ENCODE measurements around the gene SLC8A2.

SLC8A2 gene

GRCh38 chr19:47476438-47476972 is 4.8 kb upstream of the SLC8A2 start:
- Histone ChIP-seq H3K9me3 (ENCODE audit: control insufficient read depth, low read length) (no peaks in the 10 kb centered on the region), H3K27ac (ENCODE audit: insufficient read depth, low read depth, low read length, poor library complexity, severe bottlenecking) (no peak overlapping the region), H3K36me3 (ENCODE audit: control insufficient read depth, insufficient read depth, low read length) (no peaks in the 10 kb centered on the region), H3K27me3 (ENCODE audit: control insufficient read depth, insufficient read depth, low read length, poor library complexity, severe bottlenecking) (peaks cover 2% of the 10 kb centered on the region), H3K4me1 (ENCODE audit: control insufficient read depth, insufficient read depth, low read length) (no peaks in the 10 kb centered on the region), H3K4me3 (ENCODE audit: insufficient read depth, low read depth, low read length) (no peak overlapping the region)
- WGBS, 2 experiments: 86 to 87% methylated on average over 17 of the region's 17 CpGs

- WGBS, 2 experiments: 86 to 88% methylated on average over 9 of the region's 9 CpGs
- Histone ChIP-seq H3K4me1 (ENCODE audit: control insufficient read depth, insufficient read depth, low read length) (peaks cover 10% of the 10 kb centered on the region), H3K4me3 (ENCODE audit: insufficient read depth, low read depth, low read length) (no peak overlapping the region), H3K27ac (ENCODE audit: insufficient read depth, low read depth, low read length, poor library complexity, severe bottlenecking) (no peak overlapping the region), H3K36me3 (ENCODE audit: control insufficient read depth, insufficient read depth, low read length) (no peaks in the 10 kb centered on the region), H3K9me3 (ENCODE audit: control insufficient read depth, low read length) (no peaks in the 10 kb centered on the region), H3K27me3 (ENCODE audit: control insufficient read depth, insufficient read depth, low read length, poor library complexity, severe bottlenecking) (peaks cover 12% of the 10 kb centered on the region)
These were observed 3.8 kb upstream of the SLC8A2 start for GRCh38 chr19:47475465-47475864.

GRCh38 chr19:47473336-47473735 is 1.6 kb upstream of the SLC8A2 start:
- H3K27me3 ChIP-seq (ENCODE audit: control insufficient read depth, insufficient read depth, low read length, poor library complexity, severe bottlenecking): peaks cover 20% of the 10 kb centered on the region
- H3K4me3 ChIP-seq (ENCODE audit: insufficient read depth, low read depth, low read length): no peak overlapping the region
- no peak overlapping the region for H3K27ac ChIP-seq (ENCODE audit: insufficient read depth, low read depth, low read length, poor library complexity, severe bottlenecking)
- no peaks in the 10 kb centered on the region for H3K9me3 ChIP-seq (ENCODE audit: control insufficient read depth, low read length)
- peaks cover 32% of the 10 kb centered on the region for H3K4me1 ChIP-seq (ENCODE audit: control insufficient read depth, insufficient read depth, low read length)
- 81 to 83% methylated on average over 8 to 10 of the region's 10 CpGs for WGBS, 2 experiments
- H3K36me3 ChIP-seq (ENCODE audit: control insufficient read depth, insufficient read depth, low read length): no peaks in the 10 kb centered on the region

GRCh38 chr19:47471381-47471732 is 336 bp downstream of the SLC8A2 start:
- peaks cover 20% of the 10 kb centered on the region for H3K27me3 ChIP-seq (ENCODE audit: control insufficient read depth, insufficient read depth, low read length, poor library complexity, severe bottlenecking)
- H3K36me3 ChIP-seq (ENCODE audit: control insufficient read depth, insufficient read depth, low read length): no peaks in the 10 kb centered on the region
- H3K4me1 ChIP-seq (ENCODE audit: control insufficient read depth, insufficient read depth, low read length): peaks cover 34% of the 10 kb centered on the region
- 2 to 3% methylated on average over 16 of the region's 16 CpGs for WGBS, 2 experiments
- H3K4me3 ChIP-seq (ENCODE audit: insufficient read depth, low read depth, low read length): peak overlapping the region; percentile 51
- H3K9me3 ChIP-seq (ENCODE audit: control insufficient read depth, low read length): no peaks in the 10 kb centered on the region
- H3K27ac ChIP-seq (ENCODE audit: insufficient read depth, low read depth, low read length, poor library complexity, severe bottlenecking): no peak overlapping the region

- 24% methylated on average over 13 of the region's 13 CpGs for WGBS, 2 experiments
- peak overlapping the region; percentile 51 for H3K4me3 ChIP-seq (ENCODE audit: insufficient read depth, low read depth, low read length)
- no peaks in the 10 kb centered on the region for H3K9me3 ChIP-seq (ENCODE audit: control insufficient read depth, low read length)
- H3K27me3 ChIP-seq (ENCODE audit: control insufficient read depth, insufficient read depth, low read length, poor library complexity, severe bottlenecking): peaks cover 20% of the 10 kb centered on the region
- H3K4me1 ChIP-seq (ENCODE audit: control insufficient read depth, insufficient read depth, low read length): peaks cover 34% of the 10 kb centered on the region
- no peaks in the 10 kb centered on the region for H3K36me3 ChIP-seq (ENCODE audit: control insufficient read depth, insufficient read depth, low read length)
- no peak overlapping the region for H3K27ac ChIP-seq (ENCODE audit: insufficient read depth, low read depth, low read length, poor library complexity, severe bottlenecking)
These were observed 1.1 kb downstream of the SLC8A2 start for GRCh38 chr19:47470447-47471195.

GRCh38 chr19:47469719-47470118 is 2.0 kb downstream of the SLC8A2 start:
- Histone ChIP-seq H3K4me3 (ENCODE audit: insufficient read depth, low read depth, low read length) (no peak overlapping the region), H3K27ac (ENCODE audit: insufficient read depth, low read depth, low read length, poor library complexity, severe bottlenecking) (no peak overlapping the region), H3K4me1 (ENCODE audit: control insufficient read depth, insufficient read depth, low read length) (peaks cover 34% of the 10 kb centered on the region), H3K27me3 (ENCODE audit: control insufficient read depth, insufficient read depth, low read length, poor library complexity, severe bottlenecking) (peaks cover 20% of the 10 kb centered on the region), H3K9me3 (ENCODE audit: control insufficient read depth, low read length) (no peaks in the 10 kb centered on the region), H3K36me3 (ENCODE audit: control insufficient read depth, insufficient read depth, low read length) (no peaks in the 10 kb centered on the region)
- WGBS, 2 experiments: 57 to 65% methylated on average over 12 of the region's 12 CpGs

- Histone ChIP-seq H3K9me3 (ENCODE audit: control insufficient read depth, low read length) (no peaks in the 10 kb centered on the region), H3K27me3 (ENCODE audit: control insufficient read depth, insufficient read depth, low read length, poor library complexity, severe bottlenecking) (peaks cover 20% of the 10 kb centered on the region), H3K27ac (ENCODE audit: insufficient read depth, low read depth, low read length, poor library complexity, severe bottlenecking) (no peak overlapping the region), H3K4me1 (ENCODE audit: control insufficient read depth, insufficient read depth, low read length) (peaks cover 34% of the 10 kb centered on the region), H3K4me3 (ENCODE audit: insufficient read depth, low read depth, low read length) (no peak overlapping the region), H3K36me3 (ENCODE audit: control insufficient read depth, insufficient read depth, low read length) (no peaks in the 10 kb centered on the region)
- WGBS, 2 experiments: 42 to 44% methylated on average over 6 of the region's 6 CpGs
These were observed 2.4 kb downstream of the SLC8A2 start for GRCh38 chr19:47469363-47469700.

GRCh38 chr19:47467914-47468313 is 3.8 kb downstream of the SLC8A2 start:
- Histone ChIP-seq H3K9me3 (ENCODE audit: control insufficient read depth, low read length) (no peaks in the 10 kb centered on the region), H3K27ac (ENCODE audit: insufficient read depth, low read depth, low read length, poor library complexity, severe bottlenecking) (no peak overlapping the region), H3K4me1 (ENCODE audit: control insufficient read depth, insufficient read depth, low read length) (peaks cover 34% of the 10 kb centered on the region), H3K27me3 (ENCODE audit: control insufficient read depth, insufficient read depth, low read length, poor library complexity, severe bottlenecking) (peaks cover 20% of the 10 kb centered on the region), H3K36me3 (ENCODE audit: control insufficient read depth, insufficient read depth, low read length) (no peaks in the 10 kb centered on the region), H3K4me3 (ENCODE audit: insufficient read depth, low read depth, low read length) (no peak overlapping the region)
- 64 to 67% methylated on average over 9 of the region's 9 CpGs for WGBS, 2 experiments

- Histone ChIP-seq H3K36me3 (ENCODE audit: control insufficient read depth, insufficient read depth, low read length) (no peaks in the 10 kb centered on the region), H3K27me3 (ENCODE audit: control insufficient read depth, insufficient read depth, low read length, poor library complexity, severe bottlenecking) (peaks cover 13% of the 10 kb centered on the region), H3K9me3 (ENCODE audit: control insufficient read depth, low read length) (no peaks in the 10 kb centered on the region), H3K4me3 (ENCODE audit: insufficient read depth, low read depth, low read length) (no peak overlapping the region), H3K4me1 (ENCODE audit: control insufficient read depth, insufficient read depth, low read length) (peaks cover 28% of the 10 kb centered on the region), H3K27ac (ENCODE audit: insufficient read depth, low read depth, low read length, poor library complexity, severe bottlenecking) (no peak overlapping the region)
- 95% methylated on average over 27 of the region's 27 CpGs for WGBS, 2 experiments
These were observed 5.7 kb downstream of the SLC8A2 start for GRCh38 chr19:47465957-47466356.

GRCh38 chr19:47464675-47465419 is 6.8 kb downstream of the SLC8A2 start:
- 90 to 91% methylated on average over 10 of the region's 10 CpGs for WGBS, 2 experiments
- no peaks in the 10 kb centered on the region for H3K36me3 ChIP-seq (ENCODE audit: control insufficient read depth, insufficient read depth, low read length)
- peaks cover 17% of the 10 kb centered on the region for H3K4me1 ChIP-seq (ENCODE audit: control insufficient read depth, insufficient read depth, low read length)
- peaks cover 2% of the 10 kb centered on the region for H3K27me3 ChIP-seq (ENCODE audit: control insufficient read depth, insufficient read depth, low read length, poor library complexity, severe bottlenecking)
- H3K27ac ChIP-seq (ENCODE audit: insufficient read depth, low read depth, low read length, poor library complexity, severe bottlenecking): no peak overlapping the region
- H3K9me3 ChIP-seq (ENCODE audit: control insufficient read depth, low read length): no peaks in the 10 kb centered on the region
- H3K4me3 ChIP-seq (ENCODE audit: insufficient read depth, low read depth, low read length): no peak overlapping the region

Measured in ectodermal cell (in vitro differentiated cells).